NT2/D1 (cell line): ENCODE measurements around the gene TBC1D24.

Experiments
- SUZ12 ChIP-seq: IDR thresholded peaks from 2 replicates; pipeline ENCODE4 v1.6.1; 2011; ENCODE audit not compliant: insufficient read length, insufficient read depth; ENCODE audit errors: extremely low read depth
- YY1 ChIP-seq: IDR thresholded peaks from 2 replicates; pipeline ENCODE4 v1.6.1; 2011; ENCODE audit not compliant: insufficient read length, insufficient read depth
- ZNF274 ChIP-seq: IDR thresholded peaks from 2 replicates; pipeline ENCODE4 v1.6.1; 2011; ENCODE audit warnings: mild to moderate bottlenecking, low read depth, low read length

DNA sequence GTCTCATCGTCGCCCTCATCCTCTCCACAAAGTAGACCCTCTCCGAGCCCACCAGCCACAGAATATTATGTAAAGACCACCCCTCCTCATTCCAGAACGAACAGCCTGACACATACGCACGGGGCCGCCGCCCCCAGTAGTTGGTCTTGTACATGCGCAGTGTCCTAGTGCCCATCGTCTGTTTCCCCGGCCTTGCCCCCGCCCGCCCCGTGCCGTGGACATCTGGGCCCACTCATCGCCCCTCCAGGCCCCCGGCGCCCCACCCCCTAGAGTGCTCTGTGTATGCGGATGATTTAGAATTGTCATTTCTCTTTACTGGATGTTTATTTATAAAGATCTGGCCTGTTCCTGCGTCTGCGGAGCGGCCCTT is 44.8 kb downstream of the TBC1D24 start:
- TF ChIP-seq ZNF274 = no peak
- no peak for TF ChIP-seq YY1
- TF ChIP-seq SUZ12 = no peak
